H9 (cell line): ENCODE results near the gene DAB1. TPM values are rescaled to one million over a fixed set of nuclear protein-coding genes. Genes with fewer than 3 reads are reported as not detected.

Source experiments
- DNase-seq: peaks from one replicate; pipeline ENCODE4 v3.0.0-alpha.2; 2017
- H2AFZ ChIP-seq: one replicate; pipeline ENCODE4 v1.6.1; 2013; ENCODE audit warnings: mild to moderate bottlenecking, low read length, control low read depth, moderate library complexity
- H2AK5ac ChIP-seq: 2 replicates; pipeline ENCODE4 v1.6.1; 2013; ENCODE audit warnings: low read length, control low read depth, mixed read lengths; ENCODE audit not compliant: insufficient read length
- H2BK120ac ChIP-seq: one replicate; pipeline ENCODE4 v1.6.1; 2013; ENCODE audit warnings: low read depth, mild to moderate bottlenecking, low read length, control low read depth, inconsistent platforms; ENCODE audit not compliant: poor library complexity, severe bottlenecking
- H2BK12ac ChIP-seq: 2 replicates; pipeline ENCODE4 v1.6.1; 2013; ENCODE audit warnings: low read length, control low read depth, mixed read lengths, low read depth; ENCODE audit not compliant: insufficient read length
- H2BK15ac ChIP-seq: 2 replicates; pipeline ENCODE4 v1.6.1; 2013; ENCODE audit warnings: low read depth, low read length, control low read depth
- H2BK20ac ChIP-seq: one replicate; pipeline ENCODE4 v1.6.1; 2013; ENCODE audit warnings: low read depth, mild to moderate bottlenecking, low read length, control low read depth, inconsistent platforms; ENCODE audit not compliant: poor library complexity, severe bottlenecking
- H2BK5ac ChIP-seq: 2 replicates; pipeline ENCODE4 v1.6.1; 2013; ENCODE audit warnings: low read length, control low read depth, mixed read lengths; ENCODE audit not compliant: insufficient read length
- H3K14ac ChIP-seq: 2 replicates; pipeline ENCODE4 v1.6.1; 2013; ENCODE audit warnings: low read length, control low read depth; ENCODE audit not compliant: insufficient read depth
- H3K18ac ChIP-seq: 2 replicates; pipeline ENCODE4 v1.6.1; 2013; ENCODE audit warnings: low read depth, mild to moderate bottlenecking, mixed read lengths, low read length, control low read depth; ENCODE audit not compliant: insufficient read length
- H3K23ac ChIP-seq: 2 replicates; pipeline ENCODE4 v1.6.1; 2013; ENCODE audit warnings: low read length, control low read depth, mixed read lengths, low read depth; ENCODE audit not compliant: insufficient read length
- H3K23me2 ChIP-seq: 2 replicates; pipeline ENCODE4 v1.6.1; 2013; ENCODE audit warnings: low read depth, mild to moderate bottlenecking, mixed read lengths, low read length, control low read depth; ENCODE audit not compliant: insufficient read length, poor library complexity, severe bottlenecking
- H3K27ac ChIP-seq: 2 replicates; pipeline ENCODE4 v1.5.1; 2013; ENCODE audit warnings: low read length, control low read depth, mixed read lengths, low read depth; ENCODE audit not compliant: insufficient read length
- H3K27me3 ChIP-seq: 2 replicates; pipeline ENCODE4 v1.6.1; 2013; ENCODE audit warnings: low read length, control low read depth, inconsistent platforms; ENCODE audit not compliant: insufficient read depth
- H3K4ac ChIP-seq: 2 replicates; pipeline ENCODE4 v1.6.1; 2013; ENCODE audit warnings: low read depth, mild to moderate bottlenecking, control low read depth, inconsistent platforms, low read length, moderate library complexity
- H3K4me1 ChIP-seq: 2 replicates; pipeline ENCODE4 v1.6.1; 2013; ENCODE audit warnings: low read length, control low read depth, inconsistent platforms; ENCODE audit not compliant: insufficient read depth
- H3K4me2 ChIP-seq: 2 replicates; pipeline ENCODE4 v1.6.1; 2013; ENCODE audit warnings: low read length, control low read depth, mixed read lengths; ENCODE audit not compliant: insufficient read length, insufficient read depth
- H3K56ac ChIP-seq: 2 replicates; pipeline ENCODE4 v1.6.1; 2013; ENCODE audit warnings: low read depth, mild to moderate bottlenecking, mixed read lengths, low read length, control low read depth; ENCODE audit not compliant: insufficient read length
- H3K79me1 ChIP-seq: 2 replicates; pipeline ENCODE4 v1.6.1; 2013; ENCODE audit warnings: low read depth, mild to moderate bottlenecking, moderate library complexity, low read length, control low read depth, inconsistent platforms; ENCODE audit not compliant: insufficient read depth, poor library complexity, severe bottlenecking
- H3K79me2 ChIP-seq: 2 replicates; pipeline ENCODE4 v1.6.1; 2013; ENCODE audit warnings: low read length, control low read depth, inconsistent platforms; ENCODE audit not compliant: insufficient read depth
- H3K9ac ChIP-seq: 2 replicates; pipeline ENCODE4 v1.6.1; 2013; ENCODE audit warnings: low read length, control low read depth, mixed read lengths; ENCODE audit not compliant: insufficient read length; ENCODE audit errors: extremely low read depth
- H3K9me3 ChIP-seq: one replicate; pipeline ENCODE4 v1.6.1; 2013; ENCODE audit warnings: low read depth, low read length, inconsistent platforms; ENCODE audit not compliant: control insufficient read depth
- H3T11ph ChIP-seq: one replicate; pipeline ENCODE4 v1.6.1; 2013; ENCODE audit warnings: mild to moderate bottlenecking, low read length, control low read depth, inconsistent platforms
- H4K20me1 ChIP-seq: one replicate; pipeline ENCODE4 v1.6.1; 2013; ENCODE audit not compliant: control insufficient read depth, insufficient read length, insufficient read depth
- H4K5ac ChIP-seq: 2 replicates; pipeline ENCODE4 v1.6.1; 2013; ENCODE audit warnings: low read depth, mild to moderate bottlenecking, mixed read lengths, low read length, control low read depth; ENCODE audit not compliant: insufficient read length
- H4K8ac ChIP-seq: replicated peaks from 2 replicates; pipeline ENCODE4 v1.6.1; 2013; ENCODE audit warnings: low read length, control low read depth, mixed read lengths, low read depth; ENCODE audit not compliant: insufficient read length
- H4K91ac ChIP-seq: 2 replicates; pipeline ENCODE4 v1.6.1; 2013; ENCODE audit warnings: low read depth, mild to moderate bottlenecking, moderate library complexity, mixed read lengths, low read length, control low read depth; ENCODE audit not compliant: insufficient read length
- H3K27ac Mint-ChIP-seq, 3 experiments: 2 replicates in 2 of 3; 3 replicates in 1 of 3; pipeline ENCODE4 v1.8.0; 2020 to 2021; ENCODE audit warnings: mixed read lengths in 3 of 3, mild to moderate bottlenecking in 1 of 3, moderate library complexity in 1 of 3
- H3K27me3 Mint-ChIP-seq: 2 replicates; pipeline ENCODE4 v1.8.0; 2021; ENCODE audit warnings: low read depth, mild to moderate bottlenecking, moderate library complexity, mixed read lengths
- H3K36me3 Mint-ChIP-seq, 3 experiments: 2 replicates in 2 of 3; 3 replicates in 1 of 3; pipeline ENCODE4 v1.8.0; 2020 to 2021; ENCODE audit warnings: low read depth in 3 of 3, mixed read lengths in 3 of 3; ENCODE audit not compliant: insufficient read depth in 1 of 3
- H3K4me1 Mint-ChIP-seq, 2 experiments: 2 replicates each; pipeline ENCODE4 v1.8.0; 2020; ENCODE audit warnings: mixed read lengths in 2 of 2
- H3K4me3 Mint-ChIP-seq, 2 experiments: 2 replicates in 1 of 2; 3 replicates in 1 of 2; pipeline ENCODE4 v1.8.0; 2020 to 2021; ENCODE audit warnings: mild to moderate bottlenecking in 2 of 2, mixed read lengths in 2 of 2, moderate library complexity in 1 of 2
- H3K9me3 Mint-ChIP-seq, 2 experiments: 2 replicates in 1 of 2; 3 replicates in 1 of 2; pipeline ENCODE4 v1.8.0; 2020; ENCODE audit warnings: mild to moderate bottlenecking in 2 of 2, mixed read lengths in 2 of 2, moderate library complexity in 1 of 2
- CTCF ChIP-seq: fragments of 200-600 bp; sonication (generic); conservative IDR thresholded peaks from 3 replicates; pipeline ENCODE4 v1.8.0; 2021; ENCODE audit warnings: antibody characterized with exemption, mild to moderate bottlenecking
- WGBS: extraction: QIAGEN DNeasy Blood & Tissue Kit; methylation state at CpG from one replicate; pipeline ENCODE4 v1.1.7; 2013; ENCODE audit warnings: missing lambda C conversion rate, low lambda C conversion rate, mixed read lengths; ENCODE audit not compliant: insufficient read length; ENCODE audit errors: extremely low coverage; 5-methylcytosine and 5-hydroxymethylcytosine counted together
- total RNA-seq: library from RNA; stranded (reverse); gene quantifications from 2 replicates; pipeline ENCODE4 v1.2.1, GENCODE V29; 2021

The DAB1 gene
- total RNA-seq, 1 experiment from 2014 or later, result 9.3 TPM

GRCh38 chr1:57331620-57332019 lies 92.2 kb downstream of the DAB1 start:
- no peak overlapping the region for H3K56ac ChIP-seq
- no peak overlapping the region for H3K4me2 ChIP-seq
- H4K20me1 ChIP-seq, result no peaks in the 10 kb centered on the region
- Mint-ChIP-seq H3K4me1 (peaks cover 2 to 10% of the 10 kb centered on the region in 2 experiments), H3K36me3 (no peaks in the 10 kb centered on the region), H3K4me3 (no peak overlapping the region), H3K27me3 (no peaks in the 10 kb centered on the region), H3K27ac (no peak overlapping the region), H3K9me3 (no peaks in the 10 kb centered on the region)
- no peak overlapping the region for H2BK120ac ChIP-seq
- no peak overlapping the region for H2BK12ac ChIP-seq
- H3K18ac ChIP-seq, result no peak overlapping the region
- no peaks in the 10 kb centered on the region for H3K79me1 ChIP-seq
- H3K23me2 ChIP-seq, result no peaks in the 10 kb centered on the region
- H3K79me2 ChIP-seq, result no peaks in the 10 kb centered on the region
- no peak overlapping the region for H3K4ac ChIP-seq
- no peak overlapping the region for H3K14ac ChIP-seq
- H2AFZ ChIP-seq, result no peak overlapping the region
- H3T11ph ChIP-seq, result no peak overlapping the region
- no peaks in the 10 kb centered on the region for H3K27me3 ChIP-seq
- no peak overlapping the region for H2BK15ac ChIP-seq
- WGBS, result no CpG with 5 or more reads among the region's 3 CpGs
- H2BK20ac ChIP-seq, result no peak overlapping the region
- H3K9me3 ChIP-seq, result no peaks in the 10 kb centered on the region
- no peaks in the 10 kb centered on the region for H3K4me1 ChIP-seq
- H3K27ac ChIP-seq, result no peak overlapping the region
- no peak overlapping the region for H4K91ac ChIP-seq
- H4K8ac ChIP-seq, result no peak overlapping the region
- H3K9ac ChIP-seq, result no peak overlapping the region
- no peak overlapping the region for H3K23ac ChIP-seq
- no peak for TF ChIP-seq CTCF
- H4K5ac ChIP-seq, result no peak overlapping the region
- H2AK5ac ChIP-seq, result no peak overlapping the region
- H2BK5ac ChIP-seq, result no peak overlapping the region
- no peak for DNase-seq
